Activated CD4-positive, alpha-beta T cell treated with anti-CD3 and anti-CD28 coated beads for 36 hours (primary cell): Measurements from ENCODE around the gene DGKD. TPM values are rescaled to one million over a fixed set of nuclear protein-coding genes. Genes with fewer than 3 reads are reported as not detected.

Source experiments
- ATAC-seq: fragments of 200-7000 bp; cut with Tn5 transposase; one replicate; pipeline ENCODE4 v1.10.0; 2021; ENCODE audit warnings: mild to moderate bottlenecking, moderate library complexity
- CTCF ChIA-PET: fragments of 350-600 bp; sonication (Branson Sonifier 250); formaldehyde crosslinking; loops from one replicate; lab custom pipeline; 2021; ENCODE audit warnings: antibody characterized with exemption; lab: Charles Lee
- POLR2A ChIA-PET: fragments of 350-600 bp; sonication (Branson Sonifier 250); formaldehyde crosslinking; loops from one replicate; lab custom pipeline; 2021; ENCODE audit warnings: antibody characterized with exemption, inconsistent platforms; lab: Charles Lee
- DNase-seq: peaks from one replicate; pipeline ENCODE4 v3.0.0-alpha.2; 2020
- H3K27ac Mint-ChIP-seq: one replicate; pipeline ENCODE4 v1.8.0; 2021; ENCODE audit warnings: mixed read lengths
- H3K27me3 Mint-ChIP-seq: one replicate; pipeline ENCODE4 v1.8.0; 2021; ENCODE audit warnings: mixed read lengths
- H3K36me3 Mint-ChIP-seq: one replicate; pipeline ENCODE4 v1.8.0; 2021; ENCODE audit warnings: low read depth, mixed read lengths
- H3K4me1 Mint-ChIP-seq: one replicate; pipeline ENCODE4 v1.8.0; 2021; ENCODE audit warnings: mixed read lengths
- H3K4me3 Mint-ChIP-seq: one replicate; pipeline ENCODE4 v1.8.0; 2021; ENCODE audit warnings: mild to moderate bottlenecking, moderate library complexity, mixed read lengths
- H3K9me3 Mint-ChIP-seq: one replicate; pipeline ENCODE4 v1.8.0; 2021; ENCODE audit warnings: low read depth, mixed read lengths
- intact Hi-C, 2 experiments: fragments of 100-400 bp; cut with DNase I in 1 of 2; cut with micrococcal nuclease in 1 of 2; formaldehyde crosslinking; loops; one replicate each; pipeline versions ENCODE4 v1.14.2 to v1.15.1; 2022 to 2024; cut with DNase I, micrococcal nuclease
- total RNA-seq, 2 experiments: library from RNA; stranded (reverse); gene quantifications; one replicate each; pipeline ENCODE4 v1.2.3, GENCODE V29; 2021

Gene DGKD
- total RNA-seq, 2 experiments from 2014 or later = 57.0 to 62.6 TPM

DNA sequence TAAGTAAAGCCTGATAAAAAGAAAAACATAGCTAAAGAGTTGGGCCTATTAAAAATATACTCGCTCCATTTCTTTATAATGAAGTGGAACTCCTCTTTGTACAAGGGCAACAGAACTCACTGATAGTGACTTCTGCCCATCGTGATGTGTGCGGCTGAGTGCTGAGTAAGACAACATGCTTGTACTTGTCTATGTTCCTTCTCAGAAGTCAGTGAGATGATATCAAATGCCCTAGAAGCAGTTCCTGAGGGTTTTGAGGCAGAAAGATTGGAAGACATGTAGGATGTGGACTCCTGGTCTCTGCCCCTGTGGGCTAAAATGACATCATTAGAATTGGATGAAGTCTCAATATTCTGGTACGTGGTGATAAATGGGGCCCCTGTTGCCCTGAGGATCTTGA lies 138.5 kb downstream of the DGKD start:
- intact Hi-C loops = no loop called here
- peaks cover 6% of the 10 kb centered on the region for H3K36me3 Mint-ChIP-seq
- H3K4me3 Mint-ChIP-seq = no peak overlapping the region
- ATAC-seq (no peak), DNase-seq (no peak)
- ChIA-PET POLR2A (no interaction called here), CTCF (no interaction called here)
- no peaks in the 10 kb centered on the region for H3K27me3 Mint-ChIP-seq
- no peaks in the 10 kb centered on the region for H3K4me1 Mint-ChIP-seq
- H3K9me3 Mint-ChIP-seq = no peaks in the 10 kb centered on the region
- H3K27ac Mint-ChIP-seq = no peak overlapping the region

DNA sequence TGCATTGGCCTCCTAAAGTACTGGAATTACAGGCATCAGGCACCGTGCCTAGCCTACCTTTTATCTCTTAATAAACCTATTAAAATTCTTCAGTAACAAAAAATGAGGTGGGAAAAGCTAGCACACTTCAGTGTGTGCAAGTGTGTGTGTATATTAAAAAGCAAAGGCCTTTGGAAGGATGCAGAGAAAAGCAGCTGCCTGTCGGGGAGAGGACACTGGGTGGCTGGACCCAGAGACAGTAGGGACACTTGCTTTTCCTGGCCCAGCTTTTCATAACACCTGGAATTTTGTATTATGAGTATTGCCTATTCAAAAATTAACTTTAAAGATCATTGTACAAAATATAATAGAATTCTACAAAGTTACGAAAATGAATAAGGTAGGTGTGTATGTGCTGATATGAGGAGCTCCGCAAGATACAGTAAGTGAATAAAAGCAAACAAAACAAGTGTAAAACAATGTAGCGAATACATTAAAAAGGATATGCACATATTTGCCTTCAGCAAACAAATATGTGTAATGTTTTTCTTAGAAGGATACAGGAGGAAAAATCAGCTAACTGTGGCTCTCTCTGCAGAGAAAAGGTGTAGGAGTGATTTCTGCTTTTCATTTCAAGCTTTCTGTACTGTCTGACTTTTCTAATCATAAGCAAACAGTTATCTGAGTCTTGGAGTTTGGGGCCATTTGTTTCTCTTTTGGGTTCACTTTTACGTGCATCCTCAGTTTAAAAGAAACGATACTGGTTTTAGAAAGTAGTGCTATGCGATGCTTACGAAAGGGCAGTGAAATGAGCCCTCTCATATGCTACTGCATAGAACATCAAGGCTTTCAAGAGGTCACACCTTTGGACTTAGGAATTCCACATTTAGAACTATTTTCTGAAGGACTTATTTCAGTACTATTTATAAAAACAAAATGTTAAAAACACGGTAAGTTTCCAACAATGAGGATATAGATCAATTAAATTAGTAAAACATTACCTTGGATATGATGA lies 141.5 kb downstream of the DGKD start:
- H3K4me1 Mint-ChIP-seq = no peaks in the 10 kb centered on the region
- H3K27me3 Mint-ChIP-seq = no peaks in the 10 kb centered on the region
- DNase-seq (no peak), ATAC-seq (no peak)
- no peaks in the 10 kb centered on the region for H3K9me3 Mint-ChIP-seq
- no peak overlapping the region for H3K4me3 Mint-ChIP-seq
- no peak overlapping the region for H3K27ac Mint-ChIP-seq
- intact Hi-C loops = no loop called here
- ChIA-PET POLR2A (no interaction called here), CTCF (interaction anchor here (0.5 kb wide), 1 partner anchor 14 kb away, joined by 3 read pairs; no protein-coding TSS in a partner anchor)
- H3K36me3 Mint-ChIP-seq = peaks cover 7% of the 10 kb centered on the region

DNA sequence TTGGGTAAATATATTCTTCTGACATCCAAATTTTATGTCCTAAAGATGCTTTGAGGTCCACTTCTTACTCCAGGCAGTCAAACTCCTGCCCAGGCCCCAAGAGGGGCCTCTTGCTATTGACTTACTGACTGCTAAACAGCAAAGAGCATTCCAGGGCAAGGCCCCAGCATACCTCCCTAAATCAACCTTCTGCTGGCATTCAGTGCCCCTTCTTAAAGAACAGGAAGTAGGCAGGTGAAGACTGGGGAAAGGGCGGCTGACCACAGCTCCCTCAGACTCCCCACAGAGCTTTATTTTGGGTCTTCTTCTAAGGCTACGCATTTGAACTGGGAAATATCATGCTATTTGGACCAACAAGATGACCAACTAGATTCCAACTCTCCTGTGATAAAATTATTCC lies 143.4 kb downstream of the DGKD start:
- intact Hi-C loops = no loop called here
- no peaks in the 10 kb centered on the region for H3K27me3 Mint-ChIP-seq
- peaks cover 9% of the 10 kb centered on the region for H3K9me3 Mint-ChIP-seq
- peaks cover 3% of the 10 kb centered on the region for H3K4me1 Mint-ChIP-seq
- ChIA-PET CTCF (interaction anchor here (1.1 kb wide), 1 partner anchor 14 kb away, joined by 3 read pairs; no protein-coding TSS in a partner anchor), POLR2A (no interaction called here)
- no peak overlapping the region for H3K27ac Mint-ChIP-seq
- ATAC-seq (no peak), DNase-seq (no peak)
- H3K36me3 Mint-ChIP-seq = peaks cover 20% of the 10 kb centered on the region
- H3K4me3 Mint-ChIP-seq = no peak overlapping the region

DNA sequence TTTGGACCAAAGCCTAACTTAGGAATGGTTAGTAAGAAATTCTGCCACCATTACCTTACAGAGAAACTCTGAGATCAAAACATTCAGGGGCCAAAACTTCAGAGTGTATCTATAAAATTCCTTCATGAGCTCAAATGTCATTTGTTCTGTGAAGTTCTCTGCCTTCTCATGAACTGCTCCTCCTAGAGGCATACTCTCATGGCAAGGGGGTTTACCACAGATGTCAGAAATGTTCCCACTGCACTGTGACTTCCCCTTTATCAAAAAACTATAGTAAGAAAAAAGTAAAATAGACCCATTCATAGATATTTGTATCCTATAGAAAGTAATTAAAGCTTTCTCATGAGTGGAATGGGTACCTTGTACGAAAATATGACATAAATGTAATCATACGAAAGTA lies 143.8 kb downstream of the DGKD start:
- peaks cover 14% of the 10 kb centered on the region for H3K9me3 Mint-ChIP-seq
- POLR2A ChIA-PET = no interaction called here
- intact Hi-C loops = no loop called here
- no peak for ATAC-seq
- peaks cover 3% of the 10 kb centered on the region for H3K4me1 Mint-ChIP-seq
- no peaks in the 10 kb centered on the region for H3K27me3 Mint-ChIP-seq
- no peak overlapping the region for H3K4me3 Mint-ChIP-seq
- H3K27ac Mint-ChIP-seq = no peak overlapping the region
- CTCF ChIA-PET = interaction anchor here (1.1 kb wide), 1 partner anchor 14 kb away, joined by 3 read pairs; no protein-coding TSS in a partner anchor
- DNase-seq = no peak
- peaks cover 22% of the 10 kb centered on the region for H3K36me3 Mint-ChIP-seq

- ChIA-PET POLR2A (no interaction called here), CTCF (no interaction called here)
- Mint-ChIP-seq H3K4me1 (peaks cover 7% of the 10 kb centered on the region), H3K9me3 (peaks cover 22% of the 10 kb centered on the region), H3K27me3 (no peaks in the 10 kb centered on the region), H3K4me3 (no peak overlapping the region), H3K27ac (no peak overlapping the region), H3K36me3 (peaks cover 29% of the 10 kb centered on the region)
- DNase-seq (no peak), ATAC-seq (no peak)
- intact Hi-C loops = no loop called here
Measured at GRCh38 chr2:233499928-233500327, 145.6 kb downstream of the DGKD start.

DNA sequence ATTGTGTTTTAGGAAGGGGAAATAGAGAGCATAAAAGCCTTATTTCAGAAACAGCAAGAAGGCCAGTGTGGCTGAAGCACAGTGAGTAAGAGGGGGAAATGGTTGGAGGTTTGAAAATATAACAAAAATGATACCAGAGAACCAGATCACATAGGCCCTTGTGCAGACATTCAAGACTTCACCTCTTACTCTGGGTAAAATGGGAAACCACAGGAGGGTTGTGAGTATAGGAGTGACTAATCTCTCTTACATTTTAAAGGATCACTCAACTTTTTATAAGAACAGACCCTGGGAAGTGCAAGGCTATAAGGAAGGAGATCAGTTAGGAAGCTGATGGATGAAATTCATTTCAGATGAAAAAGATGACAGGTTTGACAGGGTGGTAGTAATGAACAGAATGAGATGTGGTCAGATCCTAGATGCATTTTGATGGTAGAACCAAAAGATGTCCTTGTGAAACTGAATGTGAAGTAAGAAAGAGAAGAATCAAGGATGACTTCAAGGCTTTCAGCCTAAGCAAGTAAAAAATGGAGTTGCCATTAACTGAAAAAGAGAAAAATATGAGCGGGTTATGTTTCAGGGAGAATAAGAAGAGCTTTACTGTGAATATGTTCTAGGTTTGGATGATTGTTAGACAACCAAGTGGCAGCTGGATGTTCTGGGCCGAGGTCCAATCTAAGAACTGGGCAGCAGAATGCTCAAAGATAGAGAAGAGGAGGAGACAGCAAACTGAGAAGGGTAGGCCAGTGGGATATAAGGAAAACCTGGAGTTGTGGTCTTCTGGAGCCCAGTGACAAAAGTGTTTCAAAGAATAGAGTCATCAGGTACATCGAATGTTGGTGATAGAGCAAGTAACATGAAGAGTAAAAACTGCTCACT lies 147.1 kb downstream of the DGKD start:
- ATAC-seq = peak; percentile 72
- peaks cover 22% of the 10 kb centered on the region for H3K9me3 Mint-ChIP-seq
- intact Hi-C loops = no loop called here
- peaks cover 33% of the 10 kb centered on the region for H3K36me3 Mint-ChIP-seq
- no peak overlapping the region for H3K4me3 Mint-ChIP-seq
- no peak overlapping the region for H3K27ac Mint-ChIP-seq
- POLR2A ChIA-PET = no interaction called here
- H3K27me3 Mint-ChIP-seq = no peaks in the 10 kb centered on the region
- H3K4me1 Mint-ChIP-seq = peaks cover 7% of the 10 kb centered on the region
- CTCF ChIA-PET = no interaction called here
- DNase-seq = no peak

DNA sequence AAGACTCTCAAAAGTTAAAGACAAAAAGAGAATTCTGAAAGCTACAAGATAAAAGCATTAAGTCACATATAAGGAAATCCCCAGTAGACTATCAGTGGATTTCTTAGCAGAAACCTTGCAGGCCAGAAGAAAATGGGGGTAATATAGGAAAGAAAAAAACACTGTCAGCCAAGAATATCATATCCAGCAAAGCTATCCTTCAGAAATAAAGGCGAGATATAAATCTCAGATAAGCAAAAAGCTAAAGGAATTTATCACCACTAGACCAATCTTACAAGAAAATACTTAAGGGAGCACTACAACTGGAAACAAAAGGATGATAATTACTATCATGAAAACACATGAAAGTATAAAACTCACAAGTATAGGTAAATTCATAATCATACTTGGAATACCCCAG lies 149.2 kb downstream of the DGKD start:
- no peak overlapping the region for H3K4me3 Mint-ChIP-seq
- CTCF ChIA-PET = no interaction called here
- H3K27ac Mint-ChIP-seq = no peak overlapping the region
- ATAC-seq = no peak
- DNase-seq = no peak
- POLR2A ChIA-PET = no interaction called here
- H3K9me3 Mint-ChIP-seq = peaks cover 22% of the 10 kb centered on the region
- peaks cover 36% of the 10 kb centered on the region for H3K36me3 Mint-ChIP-seq
- no peaks in the 10 kb centered on the region for H3K27me3 Mint-ChIP-seq
- H3K4me1 Mint-ChIP-seq = peaks cover 7% of the 10 kb centered on the region
- intact Hi-C loops = no loop called here

GRCh38 chr2:233503947-233504637 lies 149.8 kb downstream of the DGKD start:
- H3K27ac Mint-ChIP-seq = no peak overlapping the region
- no peaks in the 10 kb centered on the region for H3K27me3 Mint-ChIP-seq
- peaks cover 22% of the 10 kb centered on the region for H3K9me3 Mint-ChIP-seq
- intact Hi-C loops = no loop called here
- ATAC-seq (no peak), DNase-seq (no peak)
- ChIA-PET POLR2A (no interaction called here), CTCF (no interaction called here)
- H3K4me1 Mint-ChIP-seq = peaks cover 7% of the 10 kb centered on the region
- H3K4me3 Mint-ChIP-seq = no peak overlapping the region
- peaks cover 35% of the 10 kb centered on the region for H3K36me3 Mint-ChIP-seq

GRCh38 chr2:233513953-233514655 lies 159.8 kb downstream of the DGKD start:
- ATAC-seq = no peak
- POLR2A ChIA-PET = no interaction called here
- DNase-seq = no peak
- no peak overlapping the region for H3K4me3 Mint-ChIP-seq
- CTCF ChIA-PET = no interaction called here
- no peaks in the 10 kb centered on the region for H3K4me1 Mint-ChIP-seq
- no peaks in the 10 kb centered on the region for H3K9me3 Mint-ChIP-seq
- intact Hi-C loops = no loop called here
- no peaks in the 10 kb centered on the region for H3K27me3 Mint-ChIP-seq
- H3K36me3 Mint-ChIP-seq = peaks cover 3% of the 10 kb centered on the region
- no peak overlapping the region for H3K27ac Mint-ChIP-seq

DNA sequence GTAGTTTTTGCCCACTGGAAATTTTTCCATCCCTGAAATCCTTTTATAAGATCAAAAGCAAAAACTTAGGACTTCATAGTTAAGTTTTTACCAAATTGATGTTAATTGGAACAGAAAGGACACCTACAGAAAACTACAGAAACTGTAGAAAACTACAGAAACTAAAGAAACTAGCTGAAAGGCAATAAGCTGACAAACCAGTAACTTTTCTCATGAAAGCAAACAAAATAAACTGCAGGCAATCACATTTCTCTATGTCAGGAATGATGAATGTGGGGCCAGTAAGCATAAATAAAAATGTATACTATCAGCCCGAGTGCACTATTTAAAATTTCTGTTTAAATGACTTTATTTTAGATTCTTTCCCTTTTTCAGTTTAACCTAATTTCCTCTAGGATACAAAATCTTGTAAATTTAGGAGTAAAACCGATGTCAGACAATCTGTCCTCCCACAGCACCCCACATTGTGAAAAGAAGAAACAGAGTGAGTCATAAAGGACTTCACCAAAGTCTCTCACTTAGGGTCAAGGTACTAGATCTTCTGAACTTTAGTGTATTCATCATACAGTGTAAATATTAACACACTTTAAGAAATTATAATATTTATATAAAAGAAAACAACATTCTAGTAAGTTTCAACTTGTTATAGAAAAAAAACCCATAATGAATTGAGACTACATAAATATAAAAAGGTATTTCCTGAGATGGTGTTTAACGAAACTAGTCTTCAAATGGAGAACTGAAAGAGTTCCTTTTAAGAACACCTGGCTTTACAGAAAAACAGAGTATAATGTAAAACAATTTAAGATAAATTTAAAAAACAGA lies 165.7 kb downstream of the DGKD start:
- CTCF ChIA-PET = no interaction called here

More for the DNA sequence above, 165.7 kb downstream of the DGKD start:
- no peaks in the 10 kb centered on the region for H3K4me1 Mint-ChIP-seq
- no peak for DNase-seq
- no peak for ATAC-seq
- no peak overlapping the region for H3K27ac Mint-ChIP-seq
- no peaks in the 10 kb centered on the region for H3K27me3 Mint-ChIP-seq
- no peaks in the 10 kb centered on the region for H3K9me3 Mint-ChIP-seq
- intact Hi-C loops = no loop called here
- POLR2A ChIA-PET = no interaction called here
- peaks cover 11% of the 10 kb centered on the region for H3K36me3 Mint-ChIP-seq
- no peak overlapping the region for H3K4me3 Mint-ChIP-seq
